Small intestine (tissue), 7 donors: ENCODE measurements around the gene NCKAP1. TPM values are rescaled to one million over a fixed set of nuclear protein-coding genes. Genes with fewer than 3 reads are reported as not detected.
"Not testable (repeated sequence)": the region's sequence is repeated elsewhere in the genome, so short reads cannot be mapped to it uniquely, and the experiment has no call there.

Experiments
- DNase-seq, 2 donors: peaks; one replicate each; pipeline versions ENCODE4 v3.0.0 to v3.0.0-alpha.2; 2013
- FAIRE-seq: peaks from 2 replicates; lab custom pipeline; 2012; peaks lifted over from hg19 to GRCh38; lab: Jason Lieb, UNC
- H3K27ac ChIP-seq, 3 donors: one replicate each; pipeline ENCODE4 v1.5.1; 2013; ENCODE audit warnings: low read length in 2 of 3, mild to moderate bottlenecking in 2 of 3, control low read depth in 1 of 3, inconsistent platforms in 1 of 3, low read depth in 1 of 3, moderate library complexity in 1 of 3
- H3K27me3 ChIP-seq, 3 donors: one replicate each; pipeline ENCODE4 v1.6.1; 2013; ENCODE audit warnings: low read length in 3 of 3, inconsistent platforms in 1 of 3; ENCODE audit not compliant: control insufficient read depth in 3 of 3, insufficient read depth in 3 of 3
- H3K36me3 ChIP-seq, 3 donors: one replicate each; pipeline ENCODE4 v1.6.1; 2013; ENCODE audit warnings: low read length in 3 of 3, inconsistent platforms in 1 of 3, low read depth in 1 of 3, mild to moderate bottlenecking in 1 of 3, moderate library complexity in 1 of 3; ENCODE audit not compliant: control insufficient read depth in 3 of 3, insufficient read depth in 2 of 3
- H3K4me1 ChIP-seq, 3 donors: one replicate each; pipeline ENCODE4 v1.6.1; 2013; ENCODE audit warnings: low read length in 2 of 3, inconsistent platforms in 1 of 3, low read depth in 1 of 3, mild to moderate bottlenecking in 1 of 3, moderate library complexity in 1 of 3; ENCODE audit not compliant: control insufficient read depth in 3 of 3, insufficient read depth in 2 of 3
- H3K4me3 ChIP-seq, 3 donors: one replicate each; pipeline ENCODE4 v1.5.1; 2013; ENCODE audit warnings: low read length in 3 of 3, control low read depth in 1 of 3, inconsistent platforms in 1 of 3, low read depth in 1 of 3, mild to moderate bottlenecking in 1 of 3, moderate library complexity in 1 of 3
- H3K9me3 ChIP-seq, 2 donors: one replicate each; pipeline ENCODE4 v1.6.1; 2013; ENCODE audit warnings: low read depth in 1 of 2, low read length in 1 of 2; ENCODE audit not compliant: control insufficient read depth in 2 of 2, insufficient read depth in 1 of 2
- WGBS, 3 donors: extraction: QIAGEN DNeasy Blood & Tissue Kit; methylation state at CpG; one replicate each; pipeline ENCODE4 v1.1.7; 2013; 5-methylcytosine and 5-hydroxymethylcytosine counted together
- polyA plus RNA-seq, 4 donors: library from polyadenylated mRNA; stranded (reverse) in 3 of 4; unstranded in 1 of 4; fragments of 200-250 nt in 3 of 4; fragments of 120-200 nt in 1 of 4; gene quantifications; one replicate each; pipeline versions ENCODE4 v1.2.1 to v1.2.3, GENCODE V29; 2013
- donor health status: healthy with polysubstance abuse.
- donor health status: control.
- donor health status: control.
- donor health status: Bipolar disorder and iron deficiency.
- donor health status: healthy.

The NCKAP1 gene
- polyA plus RNA-seq, 4 donors, result 60.3 to 124 (median 71.5) TPM

- H3K4me3 ChIP-seq, result no peak overlapping the region
- no peak for DNase-seq
- H3K27ac ChIP-seq, result no peak overlapping the region
- H3K27me3 ChIP-seq, result no peaks in the 10 kb centered on the region
- peaks cover 0 to 7% (median 0%) of the 10 kb centered on the region in 3 donors for H3K36me3 ChIP-seq
- no peaks in the 10 kb centered on the region for H3K9me3 ChIP-seq
- no peaks in the 10 kb centered on the region for H3K4me1 ChIP-seq
- FAIRE-seq, result no peak
- 91 to 93% (median 92%) methylated on average over 3 of the region's 3 CpGs for WGBS, 3 donors
Observed at GRCh38 chr2:183009249-183009899, 28.9 kb downstream of the NCKAP1 start.

GRCh38 chr2:183001948-183002347, 36.3 kb downstream of the NCKAP1 start:
- Histone ChIP-seq H3K27me3 (no peaks in the 10 kb centered on the region), H3K4me3 (no peak overlapping the region), H3K36me3 (peaks cover 0 to 11% (median 7%) of the 10 kb centered on the region in 3 donors), H3K4me1 (no peaks in the 10 kb centered on the region), H3K27ac (no peak overlapping the region), H3K9me3 (no peaks in the 10 kb centered on the region)
- no peak for DNase-seq
- 85 to 88% (median 87%) methylated on average over 2 of the region's 2 CpGs for WGBS, 3 donors
- no peak for FAIRE-seq

DNA sequence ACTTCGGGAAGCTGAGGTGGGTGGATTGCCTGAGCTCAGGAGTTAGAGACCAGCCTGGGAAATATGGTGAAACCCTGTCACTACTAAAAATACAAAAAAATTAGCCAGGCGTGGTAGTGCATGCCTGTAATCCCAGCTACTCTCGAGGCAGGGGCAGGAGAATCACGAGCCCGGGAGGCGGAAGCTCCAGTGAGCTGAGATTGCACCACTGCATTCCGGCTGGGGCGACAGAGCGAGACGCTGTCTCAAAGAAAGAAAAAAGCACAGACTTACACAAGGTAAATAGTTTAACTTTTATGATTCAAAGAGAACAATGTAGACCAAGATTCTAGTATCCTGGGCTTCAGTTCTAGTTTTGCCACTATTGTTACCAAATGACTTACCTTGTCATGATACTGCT, 37.4 kb downstream of the NCKAP1 start:
- no peaks in the 10 kb centered on the region for H3K9me3 ChIP-seq
- DNase-seq, result no peak
- no peak overlapping the region for H3K4me3 ChIP-seq
- H3K27me3 ChIP-seq, result no peaks in the 10 kb centered on the region
- WGBS, 3 donors, result 94 to 99% (median 97%) methylated on average over 10 of the region's 10 CpGs
- H3K4me1 ChIP-seq, result no peaks in the 10 kb centered on the region
- no peak for FAIRE-seq
- H3K36me3 ChIP-seq, result peaks cover 0 to 12% (median 7%) of the 10 kb centered on the region in 3 donors
- no peak overlapping the region for H3K27ac ChIP-seq

GRCh38 chr2:182999348-183000028, 38.8 kb downstream of the NCKAP1 start:
- no peak for DNase-seq
- FAIRE-seq, result no peak
- Histone ChIP-seq H3K4me3 (no peak overlapping the region), H3K27me3 (no peaks in the 10 kb centered on the region), H3K36me3 (peaks cover 0 to 12% (median 9%) of the 10 kb centered on the region in 3 donors), H3K4me1 (no peaks in the 10 kb centered on the region), H3K27ac (no peak overlapping the region), H3K9me3 (no peaks in the 10 kb centered on the region)
- WGBS, 3 donors, result 95 to 96% (median 96%) methylated on average over 3 of the region's 3 CpGs

DNA sequence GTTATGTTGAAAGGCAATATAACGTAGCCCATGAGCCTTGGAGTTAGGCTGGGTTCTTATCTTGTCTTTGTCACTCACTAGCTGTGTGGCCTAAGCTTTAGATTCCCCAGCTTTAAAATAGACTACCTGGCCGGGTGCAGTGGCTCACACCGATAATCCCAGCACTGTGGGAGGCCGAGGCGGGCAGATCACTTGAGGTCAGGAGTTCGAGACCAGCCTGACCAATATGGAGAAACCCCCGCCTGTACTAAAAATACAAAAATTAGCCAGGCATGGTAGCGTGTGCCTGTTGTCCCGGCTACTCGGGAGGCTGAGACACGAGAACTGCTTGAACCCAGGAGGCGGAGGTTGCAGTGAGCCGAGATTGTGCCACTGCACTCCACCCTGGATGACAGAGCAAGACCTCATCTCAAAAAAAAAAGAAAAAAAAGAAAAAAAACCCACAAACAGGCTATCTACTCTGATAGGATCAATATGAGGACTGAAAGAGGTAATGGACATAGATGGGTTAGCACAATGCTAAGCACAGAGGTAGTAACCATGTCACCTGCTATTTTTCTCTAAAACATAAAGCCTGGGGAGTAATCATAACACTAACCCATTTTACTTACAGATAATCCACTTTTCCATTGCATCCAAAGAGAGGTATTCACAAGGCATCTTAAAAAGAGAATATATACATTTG, 43.9 kb downstream of the NCKAP1 start:
- H3K27me3 ChIP-seq, result no peaks in the 10 kb centered on the region
- H3K27ac ChIP-seq, result no peak overlapping the region
- WGBS, 3 donors, result 93 to 97% (median 94%) methylated on average over 13 of the region's 13 CpGs
- no peaks in the 10 kb centered on the region for H3K4me1 ChIP-seq
- FAIRE-seq (no peak), DNase-seq (no peak)
- H3K9me3 ChIP-seq, result no peaks in the 10 kb centered on the region
- no peak overlapping the region for H3K4me3 ChIP-seq
- peaks cover 4 to 16% (median 7%) of the 10 kb centered on the region in 3 donors for H3K36me3 ChIP-seq

DNA sequence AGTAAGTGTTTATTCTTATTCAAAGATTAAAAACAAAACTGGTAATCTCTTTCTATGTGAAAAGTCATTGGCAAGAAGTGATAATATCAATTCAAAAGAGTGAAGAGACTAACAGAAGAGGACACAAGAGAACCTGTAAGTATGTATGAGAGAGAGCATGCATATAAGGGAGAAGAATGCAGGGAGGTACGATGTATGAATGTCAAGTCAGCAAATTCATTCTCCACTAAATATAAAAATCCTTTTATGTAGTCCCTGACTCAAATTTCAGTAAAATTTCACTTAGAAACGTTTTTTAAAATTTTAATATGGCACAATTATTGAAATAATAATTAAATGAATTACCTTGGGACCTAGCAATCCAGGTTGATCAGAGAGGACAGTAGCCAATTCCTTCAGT, 55.3 kb downstream of the NCKAP1 start:
- FAIRE-seq, result no peak
- no peaks in the 10 kb centered on the region for H3K9me3 ChIP-seq
- DNase-seq, result no peak
- WGBS, 3 donors, result 59 to 63% (median 61%) methylated on average over 2 of the region's 2 CpGs
- no peaks in the 10 kb centered on the region for H3K4me1 ChIP-seq
- H3K4me3 ChIP-seq, result no peak overlapping the region
- peaks cover 0 to 16% (median 0%) of the 10 kb centered on the region in 3 donors for H3K36me3 ChIP-seq
- no peak overlapping the region for H3K27ac ChIP-seq
- no peaks in the 10 kb centered on the region for H3K27me3 ChIP-seq

- not testable (repeated sequence) for H3K27ac ChIP-seq, H3K9me3 ChIP-seq, H3K4me1 ChIP-seq, H3K27me3 ChIP-seq, DNase-seq, H3K4me3 ChIP-seq, FAIRE-seq
- peaks cover 0 to 15% (median 0%) of the 10 kb centered on the region in 3 donors for H3K36me3 ChIP-seq
- 75 to 91% (median 79%) methylated on average over 4 of the region's 4 CpGs for WGBS, 3 donors
Observed at GRCh38 chr2:182981475-182981874, 56.8 kb downstream of the NCKAP1 start.

- H3K4me1 ChIP-seq, result no peaks in the 10 kb centered on the region
- 97 to 100% (median 99%) methylated on average over 1 of the region's 1 CpG for WGBS, 3 donors
- no peaks in the 10 kb centered on the region for H3K9me3 ChIP-seq
- peaks cover 0 to 16% (median 1%) of the 10 kb centered on the region in 3 donors for H3K36me3 ChIP-seq
- no peaks in the 10 kb centered on the region for H3K27me3 ChIP-seq
- H3K27ac ChIP-seq, result no peak overlapping the region
- no peak overlapping the region for H3K4me3 ChIP-seq
- DNase-seq (no peak), FAIRE-seq (no peak)
Observed at GRCh38 chr2:182980652-182981051, 57.6 kb downstream of the NCKAP1 start.
